RWPE2 (cell line): ENCODE data around the gene JAG2.

Experiments used
- ATAC-seq: fragments of 200-7000 bp; cut with Tn5 transposase; 3 replicates; pipeline ENCODE4 v1.9.1; 2021; ENCODE audit warnings: low read depth
- DNase-seq: peaks from one replicate; pipeline ENCODE4 v3.0.0-alpha.2; 2020; ENCODE audit warnings: low spot score
- H3K27ac ChIP-seq: fragments of 450-650 bp; 2 replicates; pipeline ENCODE4 v1.5.1; 2017; ENCODE audit warnings: mild to moderate bottlenecking; ENCODE audit not compliant: poor library complexity, severe bottlenecking
- H3K27me3 ChIP-seq: fragments of 250-450 bp; sonication (Bioruptor Pico); 2 replicates; pipeline ENCODE4 v1.5.1; 2021; ENCODE audit warnings: mild to moderate bottlenecking, moderate library complexity; ENCODE audit not compliant: insufficient read depth, poor library complexity, severe bottlenecking
- H3K36me3 ChIP-seq: fragments of 250-450 bp; sonication (Bioruptor Pico); 2 replicates; pipeline ENCODE4 v1.5.1; 2020; ENCODE audit warnings: low read depth, mild to moderate bottlenecking, moderate library complexity
- H3K4me1 ChIP-seq: fragments of 250-450 bp; sonication (Bioruptor Pico); 2 replicates; pipeline ENCODE4 v1.5.1; 2021; ENCODE audit warnings: mild to moderate bottlenecking, moderate library complexity; ENCODE audit not compliant: insufficient read depth, poor library complexity, severe bottlenecking
- H3K4me3 ChIP-seq: fragments of 250-450 bp; sonication (Bioruptor Pico); 2 replicates; pipeline ENCODE4 v1.5.1; 2021; ENCODE audit warnings: mild to moderate bottlenecking, moderate library complexity; ENCODE audit not compliant: severe bottlenecking
- H3K9me3 ChIP-seq: fragments of 250-450 bp; sonication (Bioruptor Pico); 2 replicates; pipeline ENCODE4 v1.5.1; 2021; ENCODE audit warnings: mild to moderate bottlenecking, moderate library complexity; ENCODE audit not compliant: severe bottlenecking
- CTCF ChIP-seq: fragments of 450-650 bp; IDR thresholded peaks from one replicate; pipeline ENCODE4 v1.5.1; 2017; ENCODE audit warnings: mild to moderate bottlenecking, moderate library complexity; ENCODE audit not compliant: poor library complexity, severe bottlenecking

Gene JAG2

GRCh38 chr14:105151084-105151837 is 17.3 kb downstream of the JAG2 start:
- Histone ChIP-seq H3K27ac (no peak overlapping the region), H3K36me3 (peaks cover 22% of the 10 kb centered on the region), H3K4me3 (no peak overlapping the region), H3K27me3 (no peaks in the 10 kb centered on the region), H3K4me1 (no peaks in the 10 kb centered on the region), H3K9me3 (no peaks in the 10 kb centered on the region)
- TF ChIP-seq CTCF: no peak
- ATAC-seq: no peak
- peak; percentile 73 for DNase-seq

GRCh38 chr14:105150368-105151083 is 18.1 kb downstream of the JAG2 start:
- Histone ChIP-seq H3K4me1 (no peaks in the 10 kb centered on the region), H3K4me3 (no peak overlapping the region), H3K36me3 (peaks cover 27% of the 10 kb centered on the region), H3K27me3 (no peaks in the 10 kb centered on the region), H3K27ac (no peak overlapping the region), H3K9me3 (no peaks in the 10 kb centered on the region)
- no peak for TF ChIP-seq CTCF
- peak; percentile 72 for DNase-seq
- ATAC-seq: no peak

DNA sequence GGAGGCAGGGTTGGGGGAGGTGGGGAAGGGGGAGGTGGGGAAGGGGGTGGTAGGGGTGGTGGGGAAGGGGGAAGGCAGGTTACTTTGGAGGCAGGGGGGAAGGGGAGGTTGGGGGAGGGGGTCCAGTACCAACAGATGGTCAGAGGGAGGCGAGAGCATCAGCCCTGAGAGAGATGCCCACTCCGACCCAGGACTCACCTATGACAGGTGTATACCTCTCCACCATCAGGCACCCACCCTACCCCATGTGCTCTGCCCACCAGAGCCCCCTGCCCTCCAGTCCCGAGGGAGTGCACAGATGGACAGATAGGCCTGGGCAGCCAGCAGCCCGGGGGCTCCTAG is 18.6 kb downstream of the JAG2 start:
- no peak overlapping the region for H3K27ac ChIP-seq
- H3K4me3 ChIP-seq: no peak overlapping the region
- H3K4me1 ChIP-seq: no peaks in the 10 kb centered on the region
- DNase-seq: peak; percentile 70
- TF ChIP-seq CTCF: no peak
- ATAC-seq: no peak
- peaks cover 26% of the 10 kb centered on the region for H3K36me3 ChIP-seq
- H3K27me3 ChIP-seq: no peaks in the 10 kb centered on the region
- no peaks in the 10 kb centered on the region for H3K9me3 ChIP-seq

DNA sequence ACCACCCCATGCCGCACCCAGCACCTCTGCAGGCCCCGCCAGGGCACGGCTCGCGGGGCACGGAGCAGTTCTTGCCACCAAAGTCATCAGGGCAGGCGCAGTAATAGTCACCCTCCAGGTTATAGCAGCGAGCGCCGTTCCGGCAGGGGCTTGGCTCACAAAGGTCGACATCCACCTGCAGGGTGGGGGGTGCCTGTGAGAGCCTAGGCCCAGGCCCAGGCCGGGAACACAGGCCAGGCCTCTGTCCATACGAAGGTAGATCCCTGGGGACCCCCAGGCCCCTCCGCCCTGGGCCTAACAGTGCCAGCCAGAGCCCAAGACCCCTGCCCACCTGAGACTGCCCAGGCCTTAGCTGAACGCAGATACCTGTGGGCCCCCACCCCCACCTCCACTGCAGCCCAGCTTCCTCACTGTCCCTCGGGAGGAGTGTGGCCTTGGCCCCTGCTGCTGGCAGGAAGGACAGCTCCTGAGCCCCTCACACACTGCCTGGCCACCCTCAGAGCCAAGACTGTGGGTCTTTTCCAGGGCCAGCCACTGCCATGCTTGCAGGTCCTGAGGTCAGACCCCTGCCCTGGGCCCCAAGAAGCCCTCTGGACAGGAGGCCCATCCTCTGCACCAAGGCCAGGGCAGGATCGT is 19.3 kb downstream of the JAG2 start:
- Histone ChIP-seq H3K4me3 (no peak overlapping the region), H3K27me3 (no peaks in the 10 kb centered on the region), H3K27ac (no peak overlapping the region), H3K36me3 (peaks cover 26% of the 10 kb centered on the region), H3K9me3 (no peaks in the 10 kb centered on the region), H3K4me1 (no peaks in the 10 kb centered on the region)
- DNase-seq (peak; percentile 68), ATAC-seq (no peak)
- no peak for TF ChIP-seq CTCF
